Measurements from ENCODE around the gene ATM. TPM values are rescaled to one million over a fixed set of nuclear protein-coding genes. Genes with fewer than 3 reads are reported as not detected.

The ATM gene
- polyA plus RNA-seq, 1 donor from 2014 or later = 74.6 TPM

Small RNA genes lying within 50 kb of the gene (small RNA-seq; reads per million reads assigned to genes)
- gene RF00019 = 0 to 1.2 (median 0) reads per million in 3 experiments

Other genes with a start within 250 kb of the ATM start
- gene CUL5, start 214.2 kb upstream of the ATM start, polyA plus RNA-seq = 37.0 and 40.2 TPM in 2 replicates
- gene ACAT1, start 101.5 kb upstream of the ATM start, polyA plus RNA-seq = 89.0 and 96.9 TPM in 2 replicates
- 9.9 and 10.8 TPM in 2 replicates for gene NPAT, start 429 bp upstream of the ATM start, polyA plus RNA-seq
- 1.1 and 1.4 TPM in 2 replicates for gene C11orf65, start 244.5 kb downstream of the ATM start, polyA plus RNA-seq

Data from neural cell (in vitro differentiated cells).